ENCODE data around the gene ADRA2A.
A peak's percentile ranks its signal among the peaks of the same experiment; 100 is the strongest.

ADRA2A gene

DNA sequence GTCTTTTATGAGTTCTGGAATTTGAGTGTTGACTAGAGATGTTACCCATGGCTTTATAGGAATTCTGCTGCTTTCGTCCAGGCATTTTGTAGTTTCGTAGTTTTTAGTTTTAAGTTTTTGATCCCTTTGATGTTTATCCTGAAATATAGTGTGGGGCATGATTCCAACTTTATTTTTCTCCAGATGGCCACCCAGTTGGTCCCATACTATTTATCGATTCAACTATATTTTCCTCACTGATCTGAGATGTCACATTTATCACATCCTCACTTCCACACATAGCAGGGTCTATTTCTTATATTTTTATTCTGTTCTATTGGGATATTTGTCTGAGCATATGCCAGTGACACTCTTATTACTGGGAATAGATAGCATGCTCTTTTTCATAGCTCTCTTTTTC, 33.9 kb downstream of the ADRA2A start:
- no peak for DNase-seq (ENCODE audit: low spot score)

DNA sequence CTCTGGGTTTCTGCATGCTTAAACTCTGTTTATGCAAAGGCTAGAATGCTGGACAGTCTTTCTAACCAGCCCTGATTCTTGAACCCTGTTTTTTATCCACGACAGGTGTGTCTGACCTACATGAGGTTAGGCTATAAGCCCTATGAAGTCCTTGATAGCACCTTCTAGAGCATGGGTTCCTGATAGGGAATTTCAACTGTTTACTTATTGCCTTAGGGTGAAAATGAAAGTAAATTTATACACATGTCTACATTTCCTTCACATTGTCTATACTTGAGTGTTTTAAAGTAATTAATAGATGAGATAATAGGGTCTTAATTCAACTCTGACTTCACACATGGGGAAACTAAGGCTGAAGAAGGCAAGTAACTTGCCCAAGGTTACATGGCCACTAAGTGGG, 35.5 kb downstream of the ADRA2A start:
- no peak for DNase-seq (ENCODE audit: low spot score)

DNA sequence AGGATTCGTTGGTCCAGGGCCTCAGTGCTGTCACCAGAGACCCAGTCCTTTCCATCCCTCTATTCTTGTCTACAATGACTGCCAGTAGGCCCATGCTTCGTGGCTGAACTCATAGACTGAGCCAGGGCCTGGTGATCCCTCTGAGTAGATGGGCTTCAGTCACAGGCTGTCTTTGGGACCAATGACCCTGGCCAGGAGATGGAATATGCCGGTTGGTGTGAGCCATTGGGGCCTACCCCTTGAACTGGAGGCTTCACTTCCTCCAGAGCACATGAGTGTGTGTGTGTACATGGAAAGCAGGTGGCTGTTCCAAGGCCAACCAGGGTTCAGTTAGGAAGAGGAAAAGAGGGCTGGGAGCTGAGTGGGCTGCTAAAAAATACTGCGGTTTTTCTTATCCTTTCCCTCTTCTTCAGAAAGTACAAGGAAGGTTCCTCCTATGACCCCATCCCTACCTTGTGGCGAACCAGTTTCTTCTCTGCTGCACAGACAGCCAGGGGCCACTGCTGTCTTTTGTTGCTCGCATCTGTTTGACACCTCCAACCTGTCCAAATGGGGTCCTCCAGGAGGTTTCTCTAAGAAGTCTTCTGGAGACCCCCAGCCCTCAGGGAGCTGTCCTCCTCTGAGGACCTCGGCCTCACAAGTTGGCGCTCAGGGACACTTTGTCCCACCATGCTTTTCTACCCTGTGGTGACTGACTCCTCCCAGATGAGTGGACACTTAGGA, 36.6 kb downstream of the ADRA2A start:
- no peak for DNase-seq (ENCODE audit: low spot score)

DNA sequence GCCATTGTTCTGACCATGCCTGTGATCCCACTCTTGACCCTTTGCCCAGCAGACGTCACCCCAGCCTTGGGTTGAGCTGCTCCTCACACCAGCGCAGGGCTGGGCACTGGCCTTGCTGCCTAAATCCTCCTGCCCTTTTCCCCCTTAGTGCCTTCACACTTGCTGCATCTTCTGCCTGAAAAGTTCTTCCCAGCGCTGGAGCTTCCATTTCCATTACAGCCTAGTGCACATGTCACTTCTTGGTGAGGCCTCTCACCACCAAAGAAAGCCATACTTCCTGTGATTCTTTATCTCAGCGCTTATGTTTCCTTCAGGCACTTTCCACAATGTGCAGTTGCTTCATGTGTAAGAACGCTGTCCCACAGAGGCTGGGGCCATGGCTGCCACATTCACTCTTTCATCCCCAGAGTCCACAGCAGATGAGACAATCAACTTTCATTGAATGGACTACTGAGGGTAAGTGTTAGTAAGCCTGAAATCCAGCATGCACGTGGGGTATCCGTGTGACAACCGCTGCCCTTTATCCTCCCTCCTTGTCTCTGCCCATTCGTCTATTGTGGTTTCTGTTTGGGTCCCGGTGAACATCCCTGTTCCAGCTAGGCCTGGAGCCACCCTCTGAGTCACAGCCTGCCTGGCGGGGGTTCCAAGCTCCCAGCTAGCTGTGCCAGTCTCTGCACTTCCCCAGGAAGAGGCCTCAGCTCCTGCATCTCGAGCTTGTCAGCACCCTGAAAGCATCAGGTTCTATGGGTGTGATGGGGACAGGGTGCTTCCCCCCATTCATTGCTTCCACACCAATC, 37.3 kb downstream of the ADRA2A start:
- no peak for DNase-seq (ENCODE audit: low spot score)

DNA sequence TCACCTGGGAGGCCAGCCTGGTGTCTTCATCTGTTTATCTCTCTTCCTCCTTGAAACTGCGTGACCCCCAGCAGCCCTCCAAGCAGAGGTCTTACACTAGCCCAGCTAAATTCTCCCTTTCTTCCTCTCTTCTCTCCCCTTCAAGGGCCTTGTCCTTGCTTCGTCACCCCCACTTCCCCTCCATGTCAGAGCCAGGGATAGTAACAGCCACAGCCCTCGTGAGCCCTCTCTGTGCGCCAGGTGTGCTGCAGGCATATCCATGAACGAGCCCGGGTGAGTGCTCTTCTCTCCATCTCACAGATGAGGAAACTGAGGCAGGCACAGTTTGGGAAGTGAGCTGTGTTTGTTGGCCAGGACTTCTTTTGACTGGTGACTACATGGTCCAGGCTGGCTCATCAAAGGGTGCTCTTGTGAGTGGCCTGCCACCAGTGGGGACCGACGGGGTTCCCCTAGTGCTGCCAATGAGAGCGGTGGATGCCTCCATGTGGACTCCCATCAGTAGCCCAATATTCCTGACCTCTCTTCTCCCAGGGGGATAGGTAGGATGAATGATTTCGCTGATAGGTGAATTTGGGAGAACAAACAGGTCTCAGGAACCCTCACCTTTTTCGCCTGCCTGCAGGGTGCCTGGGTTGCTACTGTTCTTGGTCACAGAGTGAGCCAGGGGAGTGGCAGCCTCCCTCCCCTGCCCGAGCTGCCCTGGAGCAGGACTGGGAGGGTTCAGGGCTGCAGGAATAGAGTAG, 38.1 kb downstream of the ADRA2A start:
- DNase-seq (ENCODE audit: low spot score), result no peak

DNA sequence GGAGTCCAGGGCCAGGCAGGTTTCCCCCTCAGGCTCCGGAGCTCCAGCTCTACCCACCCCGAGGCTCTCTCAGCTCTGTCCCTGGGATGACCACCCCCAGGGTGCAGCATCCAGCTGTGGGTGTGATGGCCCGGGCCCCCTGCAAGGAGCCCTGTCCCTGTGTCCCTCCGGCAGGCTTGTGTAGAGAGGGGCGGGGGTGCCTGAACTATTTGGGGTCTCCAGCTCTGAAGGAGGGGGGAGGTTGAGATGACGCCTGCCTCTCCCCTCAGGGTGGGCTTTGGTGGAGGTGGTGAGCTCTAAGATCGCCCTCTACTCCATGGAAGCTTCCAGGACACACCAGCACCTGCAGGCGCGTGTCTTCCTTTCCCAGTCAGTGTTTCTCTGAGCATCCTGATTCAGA, 39.4 kb downstream of the ADRA2A start:
- no peak for DNase-seq (ENCODE audit: low spot score)

DNA sequence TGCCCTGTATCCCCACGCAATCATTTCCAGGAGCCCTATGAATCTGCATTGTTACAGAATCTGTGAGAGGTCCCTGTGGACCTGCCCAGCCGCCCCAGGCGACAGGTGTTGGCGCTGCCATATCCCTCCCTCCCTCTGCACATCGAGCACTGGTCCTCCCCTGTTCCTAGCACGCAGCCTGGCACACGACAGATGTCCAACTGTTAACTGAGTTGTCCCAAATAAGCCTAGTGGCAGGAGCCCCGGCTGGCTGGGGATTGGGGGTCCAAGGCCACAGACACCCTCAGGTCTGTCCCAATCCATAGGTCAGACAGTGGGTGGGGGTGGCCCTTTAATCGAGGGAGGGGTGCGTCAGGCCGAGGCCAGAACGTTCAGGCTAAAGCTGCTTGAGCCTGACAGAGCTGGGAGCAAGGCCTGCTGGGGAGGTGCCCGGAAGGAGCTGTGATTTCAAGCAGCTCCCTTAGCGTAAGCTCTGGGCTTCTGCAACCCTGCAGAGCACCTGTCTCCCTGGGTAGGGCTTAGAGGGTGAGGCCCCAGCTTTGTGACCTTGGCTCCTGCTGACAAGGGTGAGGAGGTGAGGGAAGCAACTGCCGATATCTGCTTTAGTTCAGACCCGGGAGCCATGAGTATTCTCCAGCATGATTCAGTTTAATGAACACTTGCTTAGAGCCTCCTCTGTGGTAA, 40.1 kb downstream of the ADRA2A start:
- DNase-seq (ENCODE audit: low spot score), result no peak

DNA sequence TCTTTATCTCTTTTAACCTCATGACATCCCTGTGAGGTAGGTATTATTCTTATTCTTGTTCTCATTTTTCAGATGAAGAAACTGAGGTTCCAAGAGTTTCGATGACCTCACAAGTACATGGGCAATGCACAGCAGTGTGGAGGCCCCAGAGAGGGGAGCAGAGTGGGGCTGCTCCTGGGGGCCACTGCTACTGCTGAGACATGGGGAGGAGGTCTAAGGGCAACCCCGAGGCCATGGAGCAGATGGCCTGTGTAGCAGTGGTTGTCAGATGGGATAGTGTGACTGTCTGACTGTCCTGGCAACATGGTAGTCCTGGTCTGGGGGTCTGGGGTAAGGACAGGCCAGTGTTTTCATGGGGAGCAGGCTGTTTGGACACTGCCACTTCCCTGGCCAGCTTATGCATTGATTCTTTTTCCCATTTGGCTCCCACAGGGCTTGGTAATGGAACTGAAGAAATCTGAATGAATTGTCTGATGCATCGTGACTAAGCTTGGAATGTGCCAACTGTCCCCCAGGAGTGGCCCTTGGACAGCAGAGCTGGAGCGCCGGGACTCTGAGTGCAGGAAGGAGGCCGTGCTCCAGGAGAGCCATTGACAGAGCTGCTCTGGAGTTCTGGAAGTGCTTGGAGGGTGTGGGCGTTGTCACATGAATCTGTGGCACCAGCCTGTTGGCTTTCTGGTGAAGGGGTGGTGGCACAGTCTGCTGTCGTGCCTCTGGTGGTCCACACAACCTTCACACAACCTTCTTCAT, 40.9 kb downstream of the ADRA2A start:
- no peak for DNase-seq (ENCODE audit: low spot score)

DNA sequence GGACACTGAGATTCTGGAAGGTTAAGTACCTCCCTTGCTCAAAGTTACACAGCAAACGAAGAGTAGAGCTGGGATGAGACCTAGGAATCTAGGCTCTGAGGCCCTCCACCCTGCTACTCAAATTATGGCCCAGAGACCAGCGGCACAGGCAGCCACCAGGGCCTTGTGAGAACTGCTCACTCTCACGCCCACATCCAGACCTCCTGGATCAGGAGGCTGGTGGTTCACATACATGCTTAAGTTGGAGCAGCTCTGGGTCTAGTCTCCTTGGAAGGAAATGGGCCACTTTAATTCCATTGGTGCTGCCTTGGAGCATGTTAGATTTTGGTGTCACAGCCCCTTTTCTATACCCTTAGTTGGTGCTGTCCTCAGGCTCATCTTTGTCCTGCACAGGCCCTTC, 41.9 kb downstream of the ADRA2A start:
- no peak for DNase-seq (ENCODE audit: low spot score)

DNA sequence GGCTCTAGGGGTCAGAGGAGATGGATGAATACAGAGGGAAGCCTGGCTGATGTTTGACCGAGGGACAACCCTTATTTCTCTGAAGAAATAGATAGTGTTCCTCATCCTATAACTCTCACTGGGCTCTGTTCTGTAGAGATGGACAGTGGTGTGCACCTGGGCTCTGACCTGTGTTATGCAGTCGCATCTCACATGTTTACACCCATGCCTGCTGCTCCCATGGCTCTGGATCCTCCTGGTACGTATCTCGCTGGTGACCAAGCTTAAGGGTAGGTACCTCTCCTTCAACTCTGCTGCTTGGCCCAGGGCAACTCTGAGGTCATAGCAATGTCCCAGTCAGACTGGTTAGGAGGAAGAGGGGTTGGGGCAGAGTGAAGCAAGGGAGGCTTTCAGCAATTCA, 42.8 kb downstream of the ADRA2A start:
- no peak for DNase-seq (ENCODE audit: low spot score)

DNA sequence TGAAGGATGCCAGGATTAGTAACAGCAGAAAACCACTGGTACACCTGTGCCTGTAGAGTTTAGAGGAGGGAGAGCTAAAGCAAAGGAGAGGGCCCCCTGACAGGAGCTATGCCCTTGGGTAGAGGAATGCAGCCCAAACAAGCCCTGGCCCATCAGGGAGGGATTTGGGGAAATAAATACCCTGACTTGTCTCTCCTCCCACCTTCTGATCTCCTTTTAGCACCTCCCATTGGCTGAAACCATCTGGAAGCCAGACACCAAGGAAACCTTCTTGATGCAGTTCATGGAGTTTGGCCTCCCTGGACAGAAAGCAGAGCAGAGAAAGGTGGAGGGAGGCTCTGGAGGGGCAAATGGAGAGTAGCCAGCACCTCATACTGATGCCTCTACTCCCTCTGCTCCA, 45.3 kb downstream of the ADRA2A start:
- DNase-seq (ENCODE audit: low spot score), result no peak

DNA sequence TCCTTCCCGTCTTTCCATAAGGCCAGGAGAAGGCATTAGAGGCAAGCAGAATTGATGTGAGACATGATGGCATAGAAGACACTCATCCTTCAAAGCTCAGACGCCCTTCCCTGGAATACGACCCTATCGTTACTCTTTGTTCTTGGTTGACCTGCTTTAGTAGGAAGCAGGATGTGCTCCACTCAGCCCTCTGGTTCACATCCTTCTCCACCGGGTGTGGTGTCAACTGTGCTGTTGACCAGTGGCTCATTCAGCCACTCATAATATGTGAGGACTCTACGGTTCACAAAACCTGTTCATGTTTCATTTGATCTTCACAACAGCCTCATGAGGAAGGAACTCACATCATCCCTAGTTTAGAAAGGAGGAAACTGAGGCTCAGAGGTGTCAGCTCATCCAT, 47.1 kb downstream of the ADRA2A start:
- no peak for DNase-seq (ENCODE audit: low spot score)

DNA sequence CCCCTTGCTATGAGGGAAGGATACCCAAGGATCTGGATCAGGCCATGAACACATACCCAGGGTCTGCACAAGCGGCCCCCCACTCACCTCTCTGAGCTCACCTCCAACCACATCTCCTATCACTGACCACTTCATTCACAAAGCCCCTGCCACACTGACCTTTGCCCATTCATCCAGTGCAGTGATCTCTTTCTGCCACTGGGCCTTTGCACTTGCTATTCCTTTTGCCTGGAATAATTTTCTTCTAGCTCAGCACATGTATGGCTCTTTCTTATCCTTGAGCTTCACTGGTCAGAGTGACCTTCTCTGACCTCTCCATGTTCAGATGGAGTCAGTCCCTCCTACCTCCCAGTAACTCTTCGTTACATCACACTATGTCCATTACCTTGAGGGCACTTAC, 48.3 kb downstream of the ADRA2A start:
- no peak for DNase-seq (ENCODE audit: low spot score)

DNA sequence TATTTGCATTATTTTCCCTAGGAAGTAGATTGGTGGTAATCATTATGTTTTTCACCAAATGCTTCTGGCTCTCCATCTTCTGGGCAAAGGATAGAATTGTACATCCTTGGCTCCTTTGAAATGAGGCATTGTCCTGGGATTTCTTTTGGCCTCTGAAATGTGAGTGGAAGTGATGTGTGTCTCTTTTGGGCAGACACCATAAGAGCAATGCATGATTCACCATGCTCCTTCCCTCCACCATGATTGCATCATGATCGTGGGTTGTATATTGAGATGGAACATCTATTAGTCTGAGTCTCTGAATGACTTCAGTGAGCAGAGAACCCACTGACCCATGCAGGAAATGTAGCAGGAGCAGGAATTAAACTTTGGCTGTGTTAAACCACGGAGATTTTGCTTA, 49.2 kb downstream of the ADRA2A start:
- no peak for DNase-seq (ENCODE audit: low spot score)

DNA sequence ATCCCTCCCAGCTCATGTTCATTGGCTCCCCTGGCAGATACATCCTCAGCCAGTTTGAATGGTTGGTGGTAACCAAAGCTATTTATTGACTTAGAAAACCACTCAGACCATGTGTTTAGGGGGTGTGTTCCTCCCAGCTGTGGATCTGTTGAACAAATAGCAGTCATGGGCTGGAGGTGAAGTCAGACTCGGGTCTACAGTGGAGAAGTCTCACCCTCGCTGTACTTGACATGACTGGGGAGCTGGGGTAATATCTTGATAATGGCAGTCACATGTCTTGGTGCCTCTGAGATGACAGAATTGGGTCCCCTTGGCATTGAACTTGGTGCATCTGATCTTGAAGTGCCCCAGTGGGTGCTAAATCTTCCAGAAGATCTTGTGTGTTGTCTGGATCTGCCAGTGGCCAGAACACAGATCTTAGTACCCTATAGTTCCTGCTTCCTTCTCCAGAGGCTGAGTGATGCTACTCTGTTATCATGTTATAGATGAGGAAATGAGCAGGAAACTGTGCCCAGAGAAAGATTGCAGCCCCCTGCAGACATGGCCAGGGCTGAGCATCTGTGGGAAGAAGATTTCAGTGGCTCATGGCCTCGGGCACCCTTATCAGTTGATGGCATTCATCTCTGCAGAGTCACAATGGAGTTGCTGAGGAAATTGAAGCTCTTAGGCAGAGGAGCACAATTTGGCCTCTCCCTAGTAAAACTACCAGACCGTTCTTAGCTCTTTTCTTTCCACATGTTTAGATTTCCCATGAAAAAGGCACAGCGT, 50.4 kb downstream of the ADRA2A start:
- DNase-seq (ENCODE audit: low spot score), result no peak

DNA sequence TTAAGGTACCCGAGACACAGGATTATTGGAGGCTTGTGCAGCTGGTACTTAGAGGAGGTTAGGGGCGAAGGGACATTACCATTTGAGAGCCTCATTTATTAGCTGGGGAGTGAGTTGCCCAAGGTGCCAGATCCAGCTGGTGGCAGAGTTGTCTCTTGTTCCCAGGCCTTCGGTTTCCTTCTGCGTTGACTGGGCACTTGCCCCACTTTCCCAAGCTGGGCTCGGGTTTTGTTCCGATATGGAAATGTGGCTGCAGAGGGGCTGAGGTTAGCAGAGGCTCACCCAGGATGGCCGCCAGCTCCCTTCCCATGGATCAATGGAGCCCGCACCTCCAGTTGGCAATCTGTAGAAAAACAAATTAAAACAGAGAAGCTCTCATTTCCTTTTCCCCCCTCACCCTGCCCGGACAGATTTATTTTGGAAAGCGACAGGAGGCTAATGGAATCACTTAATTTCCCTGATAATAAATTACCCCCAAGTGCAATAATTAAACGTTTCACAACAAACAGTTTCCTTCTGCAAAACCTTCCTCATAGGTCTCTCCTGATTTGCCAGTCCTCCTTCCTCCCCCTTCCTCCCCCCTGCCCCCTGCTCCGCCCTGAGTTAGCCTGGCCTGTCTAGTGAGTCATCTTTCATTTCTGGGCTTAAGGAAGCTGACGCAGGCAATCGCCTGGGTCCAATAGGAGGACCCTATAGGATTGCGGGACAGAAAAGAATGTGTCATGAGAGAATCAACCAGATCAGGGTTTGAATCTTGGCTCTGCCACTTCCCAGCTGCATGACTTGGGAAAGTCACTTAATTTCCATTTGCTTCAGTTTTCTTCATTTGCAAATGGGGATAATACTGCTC, 51.7 kb downstream of the ADRA2A start:
- peak; percentile 26 for DNase-seq (ENCODE audit: low spot score)

DNA sequence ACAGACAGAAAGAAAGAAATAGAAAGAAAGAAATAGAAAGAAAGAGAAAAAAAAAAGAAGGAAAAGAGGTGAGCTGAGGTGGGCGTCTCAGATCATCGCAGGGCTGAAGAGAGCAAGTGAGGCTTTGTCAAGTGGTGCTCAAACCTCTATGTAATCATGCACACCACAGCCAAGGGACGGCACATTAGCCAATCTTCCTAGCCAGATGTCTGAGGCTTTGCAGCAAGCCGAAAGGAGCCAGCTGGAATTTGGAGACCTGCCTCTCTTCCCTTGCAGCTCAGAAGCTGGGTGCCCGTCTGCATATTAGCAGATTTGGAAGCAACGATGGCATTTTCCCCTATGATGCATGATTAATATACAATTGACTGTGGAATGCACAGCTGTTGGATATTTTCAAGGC, 52.5 kb downstream of the ADRA2A start:
- DNase-seq (ENCODE audit: low spot score), result no peak

DNA sequence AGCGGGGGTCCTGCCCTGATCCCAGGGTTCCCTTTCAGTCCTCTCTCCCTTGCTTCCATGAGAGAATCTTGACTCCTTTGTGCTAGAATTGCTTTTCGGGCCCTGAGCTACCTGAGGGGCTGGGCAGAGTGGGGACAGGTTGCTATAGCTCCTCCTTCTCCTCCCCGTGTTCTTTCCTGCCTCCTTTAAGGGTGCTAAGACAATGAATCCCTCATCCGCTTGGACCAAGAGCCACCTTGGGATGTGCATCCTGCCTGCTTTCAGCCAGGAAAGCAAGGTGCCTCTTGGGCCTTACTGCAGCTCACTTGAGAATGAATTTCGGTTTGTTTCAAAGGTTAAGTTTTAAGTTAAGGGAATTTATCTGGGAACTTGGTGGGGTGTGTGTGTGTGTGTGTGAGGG, 53.6 kb downstream of the ADRA2A start:
- no peak for DNase-seq (ENCODE audit: low spot score)

Measured in putamen (tissue), 1 donor.